Measurements from ENCODE around the gene JMJD1C.
"Not testable (repeated sequence)": the region's sequence is repeated elsewhere in the genome, so short reads cannot be mapped to it uniquely, and the experiment has no call there.

The JMJD1C gene

GRCh38 chr10:63286340-63286739 is 179.4 kb downstream of the JMJD1C start:
- no peak for DNase-seq (ENCODE audit: low read depth)

- DNase-seq (ENCODE audit: low read depth), result not testable (repeated sequence)
These were observed 181.9 kb downstream of the JMJD1C start for GRCh38 chr10:63283901-63284300.

- DNase-seq (ENCODE audit: low read depth), result no peak
These were observed 182.7 kb downstream of the JMJD1C start for GRCh38 chr10:63283093-63283492.

- no peak for DNase-seq (ENCODE audit: low read depth)
These were observed 183.8 kb downstream of the JMJD1C start for GRCh38 chr10:63281967-63282366.

GRCh38 chr10:63280386-63280785 is 185.4 kb downstream of the JMJD1C start:
- no peak for DNase-seq (ENCODE audit: low read depth)

- no peak for DNase-seq (ENCODE audit: low read depth)
These were observed 190.7 kb downstream of the JMJD1C start for GRCh38 chr10:63275094-63275493.

- no peak for DNase-seq (ENCODE audit: low read depth)
These were observed 192.2 kb downstream of the JMJD1C start for GRCh38 chr10:63273577-63273976.

GRCh38 chr10:63268798-63269503 is 196.8 kb downstream of the JMJD1C start:
- DNase-seq (ENCODE audit: low read depth), result peak; percentile 72

- DNase-seq (ENCODE audit: low read depth), result no peak
These were observed 197.5 kb downstream of the JMJD1C start for GRCh38 chr10:63268149-63268797.

GRCh38 chr10:63267414-63268148 is 198.2 kb downstream of the JMJD1C start:
- no peak for DNase-seq (ENCODE audit: low read depth)

GRCh38 chr10:63266391-63267316 is 199.1 kb downstream of the JMJD1C start:
- no peak for DNase-seq (ENCODE audit: low read depth)

- no peak for DNase-seq (ENCODE audit: low read depth)
These were observed 200.0 kb downstream of the JMJD1C start for GRCh38 chr10:63265683-63266235.

- DNase-seq (ENCODE audit: low read depth), result peak; percentile 11
These were observed 200.6 kb downstream of the JMJD1C start for GRCh38 chr10:63265222-63265617.

- no peak for DNase-seq (ENCODE audit: low read depth)
These were observed 201.1 kb downstream of the JMJD1C start for GRCh38 chr10:63264617-63265221.

- DNase-seq (ENCODE audit: low read depth), result no peak
These were observed 203.2 kb downstream of the JMJD1C start for GRCh38 chr10:63262430-63263073.

- DNase-seq (ENCODE audit: low read depth), result no peak
These were observed 204.3 kb downstream of the JMJD1C start for GRCh38 chr10:63261496-63261895.

GRCh38 chr10:63260860-63261251 is 204.9 kb downstream of the JMJD1C start:
- no peak for DNase-seq (ENCODE audit: low read depth)

- DNase-seq (ENCODE audit: low read depth), result no peak
These were observed 205.5 kb downstream of the JMJD1C start for GRCh38 chr10:63260103-63260859.

- no peak for DNase-seq (ENCODE audit: low read depth)
These were observed 206.7 kb downstream of the JMJD1C start for GRCh38 chr10:63258920-63259678.
